ENCODE data around the gene HAUS1.
"Not testable (repeated sequence)": the region's sequence is repeated elsewhere in the genome, so short reads cannot be mapped to it uniquely, and the experiment has no call there.

Gene HAUS1

DNA sequence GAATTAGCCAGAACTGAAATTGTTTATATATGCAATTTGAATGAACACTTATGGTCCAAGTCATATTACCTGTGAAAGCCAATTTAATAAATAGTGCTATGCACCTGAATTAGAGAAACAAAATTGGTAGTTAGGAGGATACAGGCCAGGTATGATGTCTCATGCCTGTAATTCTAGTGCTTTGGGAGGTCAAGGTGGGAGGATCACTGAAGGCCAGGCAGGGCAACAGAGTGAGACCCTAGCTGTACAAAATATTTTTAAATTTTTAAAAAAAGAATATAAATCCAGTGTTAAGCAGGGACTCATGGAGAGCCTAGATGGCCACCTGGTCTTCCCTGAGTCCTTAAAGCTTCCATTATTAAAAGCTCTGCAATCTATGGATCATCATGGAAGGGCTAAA lies 24.8 kb upstream of the HAUS1 start:
- H3K9me3 ChIP-seq: no peaks in the 10 kb centered on the region
- no peaks in the 10 kb centered on the region for H3K4me1 ChIP-seq
- TF ChIP-seq, protein P1, sequence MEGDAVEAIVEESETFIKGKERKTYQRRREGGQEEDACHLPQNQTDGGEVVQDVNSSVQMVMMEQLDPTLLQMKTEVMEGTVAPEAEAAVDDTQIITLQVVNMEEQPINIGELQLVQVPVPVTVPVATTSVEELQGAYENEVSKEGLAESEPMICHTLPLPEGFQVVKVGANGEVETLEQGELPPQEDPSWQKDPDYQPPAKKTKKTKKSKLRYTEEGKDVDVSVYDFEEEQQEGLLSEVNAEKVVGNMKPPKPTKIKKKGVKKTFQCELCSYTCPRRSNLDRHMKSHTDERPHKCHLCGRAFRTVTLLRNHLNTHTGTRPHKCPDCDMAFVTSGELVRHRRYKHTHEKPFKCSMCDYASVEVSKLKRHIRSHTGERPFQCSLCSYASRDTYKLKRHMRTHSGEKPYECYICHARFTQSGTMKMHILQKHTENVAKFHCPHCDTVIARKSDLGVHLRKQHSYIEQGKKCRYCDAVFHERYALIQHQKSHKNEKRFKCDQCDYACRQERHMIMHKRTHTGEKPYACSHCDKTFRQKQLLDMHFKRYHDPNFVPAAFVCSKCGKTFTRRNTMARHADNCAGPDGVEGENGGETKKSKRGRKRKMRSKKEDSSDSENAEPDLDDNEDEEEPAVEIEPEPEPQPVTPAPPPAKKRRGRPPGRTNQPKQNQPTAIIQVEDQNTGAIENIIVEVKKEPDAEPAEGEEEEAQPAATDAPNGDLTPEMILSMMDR (IDR thresholded peaks at IDR 0.05; ENCODE audit: low read depth, low read length): no peak
- peaks cover 21% of the 10 kb centered on the region for H3K36me3 ChIP-seq
- H3K4me3 ChIP-seq (ENCODE audit: low read depth, low read length): no peak overlapping the region
- no peak for DNase-seq
- no peaks in the 10 kb centered on the region for H3K27me3 ChIP-seq

DNA sequence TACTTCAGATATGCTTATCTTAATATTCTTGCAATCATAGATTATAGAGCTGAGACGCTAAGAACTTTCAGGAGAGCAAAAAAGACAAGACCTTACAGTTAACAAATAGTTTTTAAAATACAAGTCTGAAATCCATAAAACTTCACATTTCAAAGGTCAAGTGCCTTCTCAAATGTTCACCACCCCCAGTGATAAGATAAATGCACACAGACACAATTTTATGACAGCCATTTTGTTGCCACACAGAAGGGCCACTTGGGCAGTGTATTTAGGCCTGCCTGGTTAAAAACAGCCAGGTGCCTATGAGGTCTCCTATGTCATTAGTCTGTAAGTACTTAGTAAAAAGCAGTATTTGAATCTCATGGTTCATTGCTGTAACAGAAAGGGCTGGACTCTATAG lies 24.0 kb upstream of the HAUS1 start:
- Histone ChIP-seq H3K4me1 (no peaks in the 10 kb centered on the region), H3K4me3 (ENCODE audit: low read depth, low read length) (no peak overlapping the region), H3K9me3 (no peaks in the 10 kb centered on the region), H3K27me3 (no peaks in the 10 kb centered on the region), H3K36me3 (peaks cover 28% of the 10 kb centered on the region)
- no peak for DNase-seq
- TF ChIP-seq, protein P1 (IDR thresholded peaks at IDR 0.05; ENCODE audit: low read depth, low read length): no peak

DNA sequence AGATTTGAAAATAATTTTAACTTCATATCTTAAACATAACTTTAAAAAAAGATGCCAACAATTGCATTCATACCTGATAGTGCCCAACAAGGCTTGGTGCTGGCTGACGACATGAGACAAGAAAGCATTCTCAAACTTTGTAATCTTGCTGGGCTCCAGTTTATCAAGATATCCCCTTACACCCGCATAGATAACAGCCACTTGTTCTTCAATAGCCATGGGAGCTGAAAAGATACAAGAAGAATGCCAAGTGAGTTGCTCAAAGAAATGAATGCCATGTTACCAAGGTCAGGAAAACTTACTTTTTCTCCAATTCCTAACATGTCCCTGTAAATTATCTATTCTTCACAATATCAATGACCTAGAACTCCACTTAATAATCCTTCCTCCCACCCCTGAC lies 19.8 kb upstream of the HAUS1 start:
- Histone ChIP-seq H3K9me3 (no peaks in the 10 kb centered on the region), H3K36me3 (peaks cover 52% of the 10 kb centered on the region), H3K4me1 (no peaks in the 10 kb centered on the region), H3K27me3 (no peaks in the 10 kb centered on the region), H3K4me3 (ENCODE audit: low read depth, low read length) (no peak overlapping the region)
- TF ChIP-seq, protein P1 (IDR thresholded peaks at IDR 0.05; ENCODE audit: low read depth, low read length): no peak
- DNase-seq: no peak

DNA sequence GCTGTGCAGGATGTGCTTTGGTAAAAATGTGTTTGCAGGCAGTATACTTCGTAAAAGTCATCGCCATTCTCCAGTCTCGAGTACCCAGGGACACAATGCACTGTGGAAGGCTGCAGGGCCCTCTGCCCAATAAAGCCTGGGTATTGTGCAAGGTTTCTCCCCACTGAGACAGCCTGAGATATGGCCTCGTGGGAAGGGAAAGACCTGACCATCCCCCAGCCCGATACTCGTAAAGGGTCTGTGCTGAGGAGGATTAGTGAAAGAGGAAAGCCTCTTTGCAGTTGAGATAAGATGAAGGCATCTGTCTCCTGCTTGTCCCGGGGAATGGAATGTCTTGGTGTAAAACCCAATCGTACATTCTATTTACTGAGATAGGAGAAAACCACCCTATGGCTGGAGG lies 15.7 kb upstream of the HAUS1 start:
- DNase-seq; H3K4me3 ChIP-seq (ENCODE audit: low read depth, low read length); H3K9me3 ChIP-seq; H3K27me3 ChIP-seq; H3K4me1 ChIP-seq: not testable (repeated sequence)
- H3K36me3 ChIP-seq: peaks cover 70% of the 10 kb centered on the region

DNA sequence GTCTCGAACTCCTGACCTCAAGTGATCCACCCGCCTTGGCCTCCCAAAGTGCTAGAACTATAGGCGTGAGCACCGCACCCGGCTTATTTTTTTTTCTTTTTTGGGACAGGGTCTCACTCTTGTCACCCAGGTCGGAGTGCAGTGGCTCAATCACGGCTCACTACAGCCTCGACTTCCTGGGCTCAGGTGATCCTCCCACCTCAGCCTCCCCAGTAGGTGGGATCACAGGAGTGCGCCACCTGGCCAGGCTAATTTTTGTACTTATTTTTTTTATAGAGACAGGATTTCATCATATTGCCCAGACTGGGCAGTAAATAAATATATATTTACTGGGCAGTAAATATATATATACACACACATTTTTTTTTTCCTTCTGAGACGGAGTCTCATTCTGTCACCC lies 8.7 kb upstream of the HAUS1 start:
- Histone ChIP-seq H3K4me1 (no peaks in the 10 kb centered on the region), H3K27me3 (no peaks in the 10 kb centered on the region), H3K4me3 (ENCODE audit: low read depth, low read length) (no peak overlapping the region), H3K36me3 (peaks cover 31% of the 10 kb centered on the region), H3K9me3 (no peaks in the 10 kb centered on the region)
- TF ChIP-seq, protein P1 (IDR thresholded peaks at IDR 0.05; ENCODE audit: low read depth, low read length): no peak
- DNase-seq: no peak

DNA sequence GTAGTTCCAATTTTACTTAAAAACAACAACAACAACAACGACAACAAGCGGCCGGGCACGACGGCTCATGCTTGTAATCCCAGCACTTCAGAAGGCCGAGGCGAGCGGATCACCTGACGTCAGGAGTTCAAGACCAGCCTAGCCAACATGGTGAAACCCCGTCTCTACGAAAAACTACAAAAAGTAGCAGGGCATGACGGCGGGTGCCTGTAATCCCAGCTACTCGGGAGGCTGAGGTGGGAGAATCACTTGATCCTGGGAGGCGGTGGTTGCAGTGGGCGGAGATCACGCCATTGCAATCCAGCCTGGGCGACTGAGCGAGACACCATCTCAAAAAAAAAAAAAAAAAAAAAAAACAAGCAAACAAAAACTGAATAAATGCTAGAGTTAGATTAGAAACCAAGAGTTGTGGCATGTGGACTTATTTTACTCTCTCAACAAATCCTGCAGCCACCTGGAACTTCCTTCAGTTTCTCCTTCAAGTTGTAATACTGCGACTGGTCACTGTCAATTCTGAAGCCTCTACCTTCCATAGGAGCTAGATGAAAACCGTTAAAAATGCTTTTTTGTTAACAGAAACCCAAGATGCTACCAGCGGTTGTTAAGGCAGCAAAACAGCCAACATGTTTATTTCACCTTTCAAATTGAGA lies 7.4 kb upstream of the HAUS1 start:
- Histone ChIP-seq H3K4me3 (ENCODE audit: low read depth, low read length) (peak overlapping the region; percentile 89), H3K9me3 (no peaks in the 10 kb centered on the region), H3K27me3 (no peaks in the 10 kb centered on the region), H3K4me1 (no peaks in the 10 kb centered on the region), H3K36me3 (peaks cover 19% of the 10 kb centered on the region)
- DNase-seq: no peak
- TF ChIP-seq, protein P1 (IDR thresholded peaks at IDR 0.05; ENCODE audit: low read depth, low read length): no peak

DNA sequence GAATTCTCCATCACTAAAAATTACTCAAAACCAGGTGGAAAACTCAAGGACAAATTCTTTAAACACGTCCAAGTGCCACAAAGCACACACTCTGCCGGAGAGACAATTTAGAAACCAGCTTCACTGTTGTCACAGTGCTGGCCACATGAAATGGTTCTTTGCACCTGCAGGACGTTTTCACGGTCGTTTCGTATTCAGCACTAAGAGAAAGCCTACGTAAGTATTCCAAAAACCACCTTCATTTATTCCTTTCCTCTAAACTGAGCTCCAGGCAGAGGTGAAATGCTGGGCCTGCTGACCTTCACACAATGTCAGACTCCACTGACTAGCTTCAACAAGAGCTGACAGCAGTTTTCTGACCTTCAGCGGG lies 6.8 kb upstream of the HAUS1 start:
- Histone ChIP-seq H3K9me3 (no peaks in the 10 kb centered on the region), H3K4me1 (no peaks in the 10 kb centered on the region), H3K4me3 (ENCODE audit: low read depth, low read length) (peak overlapping the region; percentile 89), H3K27me3 (no peaks in the 10 kb centered on the region), H3K36me3 (peaks cover 18% of the 10 kb centered on the region)
- DNase-seq: no peak
- TF ChIP-seq, protein P1 (IDR thresholded peaks at IDR 0.05; ENCODE audit: low read depth, low read length): no peak

Data from BE2C (cell line).